Measurements from ENCODE around the gene CT47C1. TPM values are rescaled to one million over a fixed set of nuclear protein-coding genes. Genes with fewer than 3 reads are reported as not detected.

The CT47C1 gene
- total and polyA plus RNA-seq, 10 of the 15 experiments (the other 5 are each of a cell fraction or from before 2014, with no cell fraction given) = not detected

- 0% methylated on average over 2 of the region's 2 CpGs for WGBS (ENCODE audit: insufficient coverage, insufficient replicate concordance, low lambda C conversion rate, missing lambda C conversion rate)
These were observed 17.1 kb upstream of the CT47C1 start for GRCh38 chrX:119055687-119056086.

More at GRCh38 chrX:119055687-119056086, 17.1 kb upstream of the CT47C1 start:
- ChIA-PET SMC1A (ENCODE audit: uncharacterized antibody, unreplicated experiment) (no interaction called here), CTCF (no interaction called here), RAD21 (ENCODE audit: unreplicated experiment) (no interaction called here), POLR2A (no interaction called here)
- no peak overlapping the region for H3K4me2 ChIP-seq (ENCODE audit: control insufficient read depth, insufficient read depth)
- no peaks in the 10 kb centered on the region for H4K20me1 ChIP-seq (ENCODE audit: control insufficient read depth, insufficient read depth)
- no TSS peak for BruUV-seq (replicated peaks)
- in situ Hi-C loops (cut with MboI) (no loop called here), intact Hi-C loops (cut with micrococcal nuclease; ENCODE audit: unreplicated experiment) (no loop called here)
- no peak for ATAC-seq
- no peaks in the 10 kb centered on the region for H3K9me3 ChIP-seq (replicated peaks; ENCODE audit: control insufficient read depth, insufficient read depth, low read length)
- H2AFZ ChIP-seq (ENCODE audit: control insufficient read depth, low read depth, low read length) = no peak overlapping the region
- H3K9ac ChIP-seq (ENCODE audit: control insufficient read depth, insufficient read depth, low read length) = no peak overlapping the region
- H3K27ac ChIP-seq (ENCODE audit: control insufficient read depth, insufficient read depth) = no peak overlapping the region
- H3K4me1 ChIP-seq (ENCODE audit: control insufficient read depth, insufficient read depth, low read length) = no peaks in the 10 kb centered on the region
- no peaks in the 10 kb centered on the region for H3K79me2 ChIP-seq (ENCODE audit: control insufficient read depth, insufficient read depth, low read length)
- no peak for TF ChIP-seq MAX (IDR thresholded peaks at IDR 0.05; ENCODE audit: low read depth, low read length)
- no peak for TF ChIP-seq POLR2A (IDR thresholded peaks at IDR 0.05; ENCODE audit: low read depth, low read length)
- no peak for TF ChIP-seq REST (IDR thresholded peaks at IDR 0.05; ENCODE audit: low read depth, low read length)
- TF ChIP-seq CHD4 (IDR thresholded peaks at IDR 0.05) = no peak
- TF ChIP-seq CHD1 (IDR thresholded peaks at IDR 0.05; ENCODE audit: low read depth, low read length) = no peak
- no peak for TF ChIP-seq ZNF24 (IDR thresholded peaks at IDR 0.05)
- TF ChIP-seq SUZ12 (IDR thresholded peaks at IDR 0.05; ENCODE audit: unreplicated experiment) = no peak
- TF ChIP-seq ZNF592 (IDR thresholded peaks at IDR 0.05) = no peak
- no peak for TF ChIP-seq CTCF (IDR thresholded peaks at IDR 0.05 in 2 of 3, conservative IDR thresholded peaks at IDR 0.05 in 1 of 3; ENCODE audit: control insufficient read depth in 2 of 3, extremely low read depth in 1 of 3, insufficient read depth in 1 of 3, low read depth in 3 of 3, low read length in 3 of 3)
- no peak for TF ChIP-seq SREBF1 (IDR thresholded peaks at IDR 0.05; ENCODE audit: low read length)
- no peak for FAIRE-seq
- no peak overlapping the region for H3K4me3 ChIP-seq
- no peaks in the 10 kb centered on the region for H3K36me3 ChIP-seq (ENCODE audit: control insufficient read depth in 2 of 2, insufficient read depth in 2 of 2, low read length in 1 of 2)
- DNase-seq (ENCODE audit: low read depth, low spot score) = no peak
- no peaks in the 10 kb centered on the region for H3K27me3 ChIP-seq (replicated peaks in 1 of 2; ENCODE audit: control insufficient read depth in 2 of 2, insufficient read depth in 2 of 2, low read length in 1 of 2)
